Loucy (cell line): ENCODE measurements around the gene FOXO4.

ENCODE experiments used
- H2AFZ ChIP-seq: fragments of 200-600 bp; sonication (generic); 2 replicates; pipeline ENCODE4 v1.6.0; 2016; ENCODE audit warnings: antibody characterized with exemption, mild to moderate bottlenecking, low read length, moderate library complexity
- H3F3A ChIP-seq: fragments of 200-600 bp; 2 replicates; pipeline ENCODE4 v1.6.0; 2016; ENCODE audit warnings: antibody characterized with exemption, low read depth, mild to moderate bottlenecking
- H3K27me3 ChIP-seq: fragments of 200-600 bp; sonication (generic); 2 replicates; pipeline ENCODE4 v1.6.1; 2014; ENCODE audit warnings: low read length, mild to moderate bottlenecking; ENCODE audit not compliant: insufficient read depth, poor library complexity, severe bottlenecking
- H3K36me3 ChIP-seq: fragments of 200-600 bp; sonication (generic); 2 replicates; pipeline ENCODE4 v1.6.1; 2016; ENCODE audit warnings: low read length; ENCODE audit not compliant: insufficient read depth
- H3K4me1 ChIP-seq: fragments of 200-600 bp; sonication (generic); 2 replicates; pipeline ENCODE4 v1.5.1; 2014; ENCODE audit warnings: low read length, mild to moderate bottlenecking; ENCODE audit not compliant: insufficient read depth, poor library complexity, severe bottlenecking
- H3K4me2 ChIP-seq: fragments of 200-600 bp; sonication (generic); 2 replicates; pipeline ENCODE4 v1.6.0; 2014; ENCODE audit warnings: antibody characterized with exemption, low read length, low read depth, mild to moderate bottlenecking; ENCODE audit not compliant: poor library complexity, severe bottlenecking
- H3K4me3 ChIP-seq: fragments of 200-600 bp; sonication (generic); 2 replicates; pipeline ENCODE4 v1.5.1; 2014; ENCODE audit warnings: low read length, mild to moderate bottlenecking, mixed read lengths; ENCODE audit not compliant: poor library complexity, severe bottlenecking
- H3K79me2 ChIP-seq: fragments of 200-600 bp; sonication (generic); 2 replicates; pipeline ENCODE4 v1.6.1; 2014; ENCODE audit warnings: low read length; ENCODE audit not compliant: insufficient read depth
- H3K9ac ChIP-seq: fragments of 200-600 bp; sonication (generic); 2 replicates; pipeline ENCODE4 v1.6.0; 2014; ENCODE audit warnings: mild to moderate bottlenecking, low read depth, low read length, moderate library complexity; ENCODE audit not compliant: poor library complexity, severe bottlenecking
- H3K9me2 ChIP-seq: fragments of 200-600 bp; sonication (generic); replicated peaks from 2 replicates; pipeline ENCODE4 v1.6.1; 2016; ENCODE audit warnings: low read depth, low read length, mixed read lengths
- H3K9me3 ChIP-seq: fragments of 200-600 bp; sonication (generic); 2 replicates; pipeline ENCODE4 v1.6.1; 2014; ENCODE audit warnings: mild to moderate bottlenecking, antibody characterized with exemption, low read length, low read depth; ENCODE audit not compliant: insufficient read depth
- H4K20me1 ChIP-seq: fragments of 200-600 bp; sonication (generic); 2 replicates; pipeline ENCODE4 v1.6.0; 2014; ENCODE audit warnings: antibody characterized with exemption, low read length, mild to moderate bottlenecking; ENCODE audit not compliant: insufficient read depth, poor library complexity, severe bottlenecking
- CTCF ChIP-seq: fragments of 200-600 bp; sonication (generic); conservative IDR thresholded peaks from 2 replicates; pipeline ENCODE4 v1.5.1; 2014; ENCODE audit warnings: mild to moderate bottlenecking, antibody characterized with exemption, low read length
- EZH2phosphoT487 ChIP-seq: fragments of 200-600 bp; IDR thresholded peaks from 2 replicates; pipeline ENCODE4 v1.6.1; 2018; ENCODE audit warnings: antibody characterized with exemption, mild to moderate bottlenecking, moderate library complexity, borderline replicate concordance

FOXO4 gene

GRCh38 chrX:71140440-71140839 lies 44.8 kb downstream of the FOXO4 start:
- Histone ChIP-seq H3K9me2 (no peaks in the 10 kb centered on the region), H3K36me3 (peaks cover 44% of the 10 kb centered on the region; the same call in 1 of the 2 replicates), H3K4me1 (no peaks in the 10 kb centered on the region), H3K4me3 (no peak overlapping the region), H3K27me3 (no peaks in the 10 kb centered on the region), H4K20me1 (no peaks in the 10 kb centered on the region), H2AFZ (no peak overlapping the region), H3K9me3 (no peaks in the 10 kb centered on the region), H3K79me2 (no peaks in the 10 kb centered on the region), H3F3A (no peaks in the 10 kb centered on the region), H3K4me2 (no peak overlapping the region), H3K9ac (no peak overlapping the region)
- TF ChIP-seq CTCF (no peak), EZH2phosphoT487 (no peak)

GRCh38 chrX:71143508-71143907 lies 47.9 kb downstream of the FOXO4 start:
- Histone ChIP-seq H3K9me3 (no peaks in the 10 kb centered on the region), H3F3A (no peaks in the 10 kb centered on the region), H4K20me1 (no peaks in the 10 kb centered on the region), H3K4me3 (no peak overlapping the region), H3K4me1 (no peaks in the 10 kb centered on the region), H3K79me2 (no peaks in the 10 kb centered on the region), H3K4me2 (no peak overlapping the region), H3K36me3 (peaks cover 21% of the 10 kb centered on the region; the same call in 1 of the 2 replicates), H2AFZ (no peak overlapping the region), H3K9me2 (no peaks in the 10 kb centered on the region), H3K27me3 (no peaks in the 10 kb centered on the region), H3K9ac (no peak overlapping the region)
- no peak for TF ChIP-seq EZH2phosphoT487

- H3K4me1 ChIP-seq, result no peaks in the 10 kb centered on the region
- no peaks in the 10 kb centered on the region for H3K9me2 ChIP-seq
- H3K36me3 ChIP-seq, result peaks cover 13% of the 10 kb centered on the region; the same call in 1 of the 2 replicates
- no peak within 1 kb of the TSS for H3K4me3 ChIP-seq
- TF ChIP-seq CTCF (no peak), EZH2phosphoT487 (no peak)
- no peaks in the 10 kb centered on the region for H3K79me2 ChIP-seq
- no peak within 1 kb of the TSS for H3K9ac ChIP-seq
- no peak within 1 kb of the TSS for H3K4me2 ChIP-seq
- H3F3A ChIP-seq, result no peaks in the 10 kb centered on the region
- no peak within 1 kb of the TSS for H2AFZ ChIP-seq
- H4K20me1 ChIP-seq, result no peaks in the 10 kb centered on the region
- H3K9me3 ChIP-seq, result no peaks in the 10 kb centered on the region
- no peaks in the 10 kb centered on the region for H3K27me3 ChIP-seq
These were observed 49.0 kb downstream of the FOXO4 start, which contains the start of gene NLGN3 for GRCh38 chrX:71144651-71145050. TSS of gene NLGN3 (plus strand) at chrX:71144841. CDS start at chrX:71147750, 2,909 bp downstream.
